Pancreas (tissue), 10 donors: Measurements from ENCODE around the gene PEX7. TPM values are rescaled to one million over a fixed set of nuclear protein-coding genes. Genes with fewer than 3 reads are reported as not detected.
"Not testable (repeated sequence)": the region's sequence is repeated elsewhere in the genome, so short reads cannot be mapped to it uniquely, and the experiment has no call there.

ENCODE experiments used
- ATAC-seq, 4 donors: fragments of 200-7000 bp; cut with Tn5 transposase; one replicate each; pipeline versions ENCODE4 v1.8.0 to v1.9.1; 2020; ENCODE audit warnings: mild to moderate bottlenecking in 4 of 4, moderate library complexity in 4 of 4
- DNase-seq, 6 donors: peaks; one replicate each; pipeline ENCODE4 v3.0.0-alpha.2; 2020
- FAIRE-seq: peaks from 2 replicates; lab custom pipeline; 2012; peaks lifted over from hg19 to GRCh38; lab: Jason Lieb, UNC
- H3K27ac ChIP-seq, 4 donors: fragments of 200-600 bp; sonication (generic); 1 replicate in 3 of 4; 2 replicates in 1 of 4; pipeline versions ENCODE4 v1.5.0 to v1.8.0; 2020
- H3K27me3 ChIP-seq, 4 donors: fragments of 200-600 bp; one replicate each; pipeline ENCODE4 v1.8.0; 2021
- H3K36me3 ChIP-seq, 3 donors: fragments of 200-600 bp; sonication (generic) in 1 of 3; one replicate each; pipeline versions ENCODE4 v1.5.0 to v1.8.0; 2020 to 2021
- H3K4me1 ChIP-seq, 3 donors: fragments of 200-600 bp; one replicate each; pipeline ENCODE4 v1.8.0; 2021
- H3K4me3 ChIP-seq, 4 donors: fragments of 200-600 bp; sonication (generic) in 2 of 4; one replicate each; pipeline versions ENCODE4 v1.5.0 to v1.8.0; 2020 to 2021
- H3K9me3 ChIP-seq, 4 donors: fragments of 200-600 bp; one replicate each; pipeline ENCODE4 v1.8.0; 2021
- WGBS, 2 donors: extraction: QIAGEN DNeasy Blood & Tissue Kit; methylation state at CpG; one replicate each; pipeline ENCODE4 v1.1.7; 2013; 5-methylcytosine and 5-hydroxymethylcytosine counted together
- intact Hi-C, 3 donors: fragments of 100-400 bp; cut with DNase I; formaldehyde crosslinking; loops; one replicate each; pipeline versions ENCODE4 v1.11.1 to v1.14.2; 2022
- polyA plus RNA-seq, 2 donors: library from polyadenylated mRNA; stranded (reverse); fragments of 200-250 nt; gene quantifications; one replicate each; pipeline ENCODE4 v1.2.3, GENCODE V29; 2013
- total RNA-seq, 6 donors: library from RNA; stranded (reverse); fragmentation: NEBNext Ultra II Directional in 4 of 6; extraction: Animal tissue kit (Norgen Biotek cat#: 25700) in 4 of 6; gene quantifications; one replicate each; pipeline versions ENCODE4 v1.2.1 to v1.2.4, GENCODE V29; 2021 to 2023
- TF ChIP-seq, protein P1 (sequence below), 4 donors: fragments of 200-600 bp; sonication (generic) in 3 of 4; IDR thresholded peaks; one replicate each; pipeline versions ENCODE4 v1.5.0 to v1.8.0; 2021; ENCODE audit warnings: antibody characterized with exemption in 4 of 4
- donor health status: healthy with polysubstance abuse.
- donor health status: DM: no; HTN: no; CAD: no; lungs with moderate emphysema.
- donor health status: DM: no; HTN: no; CAD: no.
- donor health status: control.
- donor health status: control.
- donor health status: Bipolar disorder and iron deficiency.
- donor health status: DM: yes; HTN: yes; CAD: no.
- donor health status: DM: no; HTN: no; CAD: no.
- donor health status: DM: no; HTN: no; CAD: no.
- donor health status: DM: yes; HTN: yes; CAD: no.

Gene PEX7
- total and polyA plus RNA-seq, 8 donors, result 3.9 to 9.3 (median 6.8) TPM

DNA sequence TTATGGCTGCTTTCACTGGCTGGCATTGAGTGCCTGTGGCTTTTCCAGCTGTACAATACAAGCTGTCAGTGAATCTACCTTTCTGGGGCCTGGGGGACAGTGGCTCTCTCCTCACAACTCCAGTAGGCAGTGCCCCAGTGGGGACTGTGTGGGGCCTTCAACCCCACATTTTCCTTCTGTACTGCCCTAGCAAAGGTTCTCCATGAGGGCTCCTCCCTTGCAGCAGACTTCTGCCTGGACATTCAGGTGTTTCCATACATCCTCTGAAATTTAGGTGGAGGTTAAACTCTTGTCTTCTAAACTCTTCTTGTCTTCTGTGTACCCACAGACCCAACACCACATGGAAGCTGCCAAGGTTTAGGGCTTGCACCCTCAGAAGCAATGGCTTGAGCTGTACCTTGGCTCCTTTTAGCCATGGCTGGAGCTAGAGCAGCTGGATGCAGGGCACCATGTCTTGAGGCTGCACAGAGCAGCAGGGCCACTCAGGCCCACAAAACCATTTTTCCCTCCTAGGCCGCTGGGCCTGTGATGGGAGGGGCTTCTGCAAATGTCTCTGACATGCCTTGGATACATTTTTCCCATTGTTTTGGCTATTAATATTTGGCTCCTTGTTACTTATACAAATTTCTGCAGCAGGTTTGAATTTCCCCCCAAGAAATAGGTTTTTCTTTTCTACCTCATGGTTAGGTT, 9.6 kb downstream of the PEX7 start:
- no peak overlapping the region for H3K4me3 ChIP-seq
- no peaks in the 10 kb centered on the region for H3K27me3 ChIP-seq
- ATAC-seq (no peak), DNase-seq (no peak), FAIRE-seq (no peak)
- intact Hi-C loops, result no loop called here
- no peaks in the 10 kb centered on the region for H3K9me3 ChIP-seq
- TF ChIP-seq, protein P1, sequence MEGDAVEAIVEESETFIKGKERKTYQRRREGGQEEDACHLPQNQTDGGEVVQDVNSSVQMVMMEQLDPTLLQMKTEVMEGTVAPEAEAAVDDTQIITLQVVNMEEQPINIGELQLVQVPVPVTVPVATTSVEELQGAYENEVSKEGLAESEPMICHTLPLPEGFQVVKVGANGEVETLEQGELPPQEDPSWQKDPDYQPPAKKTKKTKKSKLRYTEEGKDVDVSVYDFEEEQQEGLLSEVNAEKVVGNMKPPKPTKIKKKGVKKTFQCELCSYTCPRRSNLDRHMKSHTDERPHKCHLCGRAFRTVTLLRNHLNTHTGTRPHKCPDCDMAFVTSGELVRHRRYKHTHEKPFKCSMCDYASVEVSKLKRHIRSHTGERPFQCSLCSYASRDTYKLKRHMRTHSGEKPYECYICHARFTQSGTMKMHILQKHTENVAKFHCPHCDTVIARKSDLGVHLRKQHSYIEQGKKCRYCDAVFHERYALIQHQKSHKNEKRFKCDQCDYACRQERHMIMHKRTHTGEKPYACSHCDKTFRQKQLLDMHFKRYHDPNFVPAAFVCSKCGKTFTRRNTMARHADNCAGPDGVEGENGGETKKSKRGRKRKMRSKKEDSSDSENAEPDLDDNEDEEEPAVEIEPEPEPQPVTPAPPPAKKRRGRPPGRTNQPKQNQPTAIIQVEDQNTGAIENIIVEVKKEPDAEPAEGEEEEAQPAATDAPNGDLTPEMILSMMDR (IDR thresholded peaks at IDR 0.05), result no peak
- no peak overlapping the region for H3K27ac ChIP-seq
- 98 to 100% methylated on average over 1 of the region's 1 CpG for WGBS, 2 donors
- peaks cover 0 to 3% (median 0%) of the 10 kb centered on the region in 3 donors for H3K4me1 ChIP-seq
- peaks cover 0 to 8% (median 0%) of the 10 kb centered on the region in 3 donors for H3K36me3 ChIP-seq

DNA sequence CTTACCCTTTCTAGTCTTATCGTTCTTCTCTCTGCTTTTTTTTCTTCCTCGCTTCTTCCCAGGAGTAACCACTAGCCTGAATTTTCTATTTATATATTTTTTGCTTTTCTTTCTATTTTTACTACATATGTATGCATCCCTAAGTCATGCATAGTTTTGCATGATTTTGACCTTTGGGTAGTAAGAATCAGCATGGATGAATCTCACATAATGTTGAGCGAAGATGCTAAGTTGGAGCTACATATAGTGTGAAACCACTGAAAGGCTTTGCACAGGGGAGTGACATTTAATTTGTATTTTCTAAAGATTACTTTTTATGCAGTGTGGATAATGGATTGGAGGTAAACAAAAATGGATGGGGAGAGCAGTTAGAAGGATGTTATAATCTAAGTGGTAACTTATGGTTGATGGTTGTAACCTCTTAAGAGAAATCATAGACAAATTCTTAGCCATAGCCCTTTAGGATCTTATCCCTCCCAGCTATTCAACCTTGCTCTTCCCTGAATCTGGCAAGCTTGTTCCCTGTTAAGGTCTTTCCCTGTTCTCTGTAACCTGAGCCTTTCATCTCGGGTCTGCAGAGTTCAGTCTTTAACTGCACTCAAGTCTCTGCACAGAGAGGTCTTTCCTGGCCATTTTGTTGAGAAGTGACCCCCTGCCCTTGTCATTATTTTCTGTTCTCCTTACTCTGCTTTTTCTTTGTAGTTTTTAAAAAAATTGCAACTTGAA, 18.0 kb downstream of the PEX7 start:
- intact Hi-C loops, result no loop called here
- FAIRE-seq (no peak), ATAC-seq (no peak), DNase-seq (no peak)
- H3K9me3 ChIP-seq, result no peaks in the 10 kb centered on the region
- TF ChIP-seq, protein P1 (IDR thresholded peaks at IDR 0.05), result no peak
- H3K4me3 ChIP-seq, result no peak overlapping the region
- H3K27me3 ChIP-seq, result no peaks in the 10 kb centered on the region
- H3K4me1 ChIP-seq, result peaks cover 0 to 9% (median 6%) of the 10 kb centered on the region in 3 donors
- WGBS, 2 donors, result 75 to 76% methylated on average over 4 of the region's 4 CpGs
- H3K27ac ChIP-seq, result no peak overlapping the region
- no peaks in the 10 kb centered on the region for H3K36me3 ChIP-seq

DNA sequence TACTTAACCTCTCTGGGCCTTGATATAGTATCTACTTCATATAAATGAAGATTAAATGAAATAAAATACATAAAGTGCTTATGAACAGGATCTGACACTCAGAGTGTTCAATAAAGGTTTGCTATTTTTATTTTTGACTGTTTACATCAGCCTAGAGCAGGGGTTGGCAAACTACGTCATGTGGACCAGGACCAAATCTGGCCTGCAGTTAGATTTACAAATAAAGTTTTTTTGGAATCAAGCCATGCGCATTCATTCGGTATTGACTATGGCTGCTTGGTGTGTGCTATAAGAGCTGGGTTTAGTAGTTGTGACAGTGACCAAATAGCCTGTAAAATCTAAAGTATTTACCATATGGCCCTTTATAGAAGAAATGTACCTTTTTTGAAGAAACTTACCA, 20.8 kb downstream of the PEX7 start:
- intact Hi-C loops, result no loop called here
- FAIRE-seq (no peak), ATAC-seq (peak; percentile 29 to 67 (median 46)), DNase-seq (no peak)
- Histone ChIP-seq H3K4me1 (peaks cover 0 to 9% (median 6%) of the 10 kb centered on the region in 3 donors), H3K27ac (no peak overlapping the region), H3K27me3 (no peaks in the 10 kb centered on the region), H3K36me3 (no peaks in the 10 kb centered on the region), H3K4me3 (no peak overlapping the region), H3K9me3 (no peaks in the 10 kb centered on the region)
- TF ChIP-seq, protein P1 (IDR thresholded peaks at IDR 0.05), result no peak
- 43% methylated on average over 3 of the region's 3 CpGs for WGBS, 2 donors

DNA sequence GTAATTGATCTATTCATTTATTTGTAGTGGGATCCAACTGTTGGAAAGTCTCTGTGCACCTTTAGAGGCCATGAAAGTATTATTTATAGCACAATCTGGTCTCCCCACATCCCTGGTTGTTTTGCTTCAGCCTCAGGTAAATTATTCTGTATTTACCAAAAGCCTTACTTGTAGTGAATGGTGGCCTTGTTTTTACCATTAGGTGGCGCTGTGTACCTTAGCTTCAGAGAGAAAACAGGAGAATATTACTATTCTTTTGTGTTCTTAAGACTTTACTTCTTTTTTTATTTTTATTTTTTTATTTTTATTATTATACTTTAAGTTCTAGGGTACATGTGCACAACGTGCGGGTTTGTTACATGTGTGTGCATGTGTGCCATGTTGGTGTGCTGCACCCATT, 23.7 kb downstream of the PEX7 start:
- DNase-seq (peak in 3 of 6 donors; percentile 27 to 51 (median 32)), FAIRE-seq (no peak), ATAC-seq (peak; percentile 55 to 89 (median 84))
- Histone ChIP-seq H3K27me3 (no peaks in the 10 kb centered on the region), H3K4me3 (no peak overlapping the region), H3K4me1 (peaks cover 0 to 9% (median 6%) of the 10 kb centered on the region in 3 donors), H3K9me3 (no peaks in the 10 kb centered on the region), H3K36me3 (no peaks in the 10 kb centered on the region), H3K27ac (no peak overlapping the region)
- WGBS, 2 donors, result 50 to 54% methylated on average over 3 of the region's 3 CpGs
- intact Hi-C loops, result no loop called here
- TF ChIP-seq, protein P1 (IDR thresholded peaks at IDR 0.05), result peak; percentile 60 to 79 (median 74)

GRCh38 chr6:136846477-136846876, 24.1 kb downstream of the PEX7 start:
- H3K36me3 ChIP-seq, DNase-seq, H3K9me3 ChIP-seq, intact Hi-C loops, FAIRE-seq, H3K4me3 ChIP-seq, H3K27me3 ChIP-seq, ATAC-seq, H3K27ac ChIP-seq, H3K4me1 ChIP-seq: not testable (repeated sequence)
- 88 to 91% methylated on average over 4 of the region's 4 CpGs for WGBS, 2 donors

DNA sequence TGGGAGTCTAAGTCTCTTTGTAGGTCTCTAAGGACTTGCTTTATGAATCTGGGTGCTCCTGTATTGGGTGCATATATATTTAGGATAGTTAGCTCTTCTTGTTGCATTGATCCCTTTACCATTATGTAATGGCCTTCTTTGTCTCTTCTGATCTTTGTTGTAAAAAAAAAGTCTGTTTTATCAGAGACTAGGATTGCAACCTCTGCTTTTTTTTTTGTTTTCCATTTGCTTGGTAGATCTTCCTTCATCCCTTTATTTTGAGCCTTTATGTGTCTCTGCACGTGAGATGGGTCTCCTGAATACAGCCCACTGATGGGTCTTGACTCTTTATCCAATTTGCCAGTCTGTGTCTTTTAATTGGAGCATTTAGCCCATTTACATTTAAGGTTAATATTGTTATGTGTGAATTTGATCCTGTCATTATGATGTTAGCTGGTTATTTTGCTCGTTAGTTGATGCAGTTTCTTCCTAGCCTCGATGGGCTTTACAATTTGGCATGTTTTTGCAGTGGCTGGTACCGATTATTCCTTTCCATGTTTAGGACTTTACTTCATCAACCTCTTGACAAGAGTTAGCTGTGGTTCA, 27.7 kb downstream of the PEX7 start:
- H3K27ac ChIP-seq, H3K4me3 ChIP-seq, ATAC-seq, H3K4me1 ChIP-seq, H3K27me3 ChIP-seq, FAIRE-seq, DNase-seq, H3K36me3 ChIP-seq, intact Hi-C loops, H3K9me3 ChIP-seq: not testable (repeated sequence)
- 95 to 99% methylated on average over 3 to 4 of the region's 4 CpGs for WGBS, 2 donors
